ENCODE data around the gene LRRC7. TPM values are rescaled to one million over a fixed set of nuclear protein-coding genes. Genes with fewer than 3 reads are reported as not detected.

LRRC7 gene
- total and polyA plus RNA-seq, 2 experiments from 2014 or later = 1.2 TPM; not detected in 1

GRCh38 chr1:69940816-69941215 lies 373.1 kb downstream of the LRRC7 start:
- H3K27me3 ChIP-seq (ENCODE audit: insufficient read depth) = no peaks in the 10 kb centered on the region
- H3K4me3 ChIP-seq = no peak overlapping the region
- no peaks in the 10 kb centered on the region for H3F3A ChIP-seq (replicated peaks; ENCODE audit: low read depth)
- Mint-ChIP-seq H3K9me3 (no peaks in the 10 kb centered on the region), H3K36me3 (ENCODE audit: low read depth) (no peaks in the 10 kb centered on the region), H3K27me3 (ENCODE audit: insufficient read depth, low read depth, poor library complexity) (no peaks in the 10 kb centered on the region), H3K4me1 (no peaks in the 10 kb centered on the region; the same call in 2 of the 3 replicates), H3K4me3 (no peak overlapping the region), H3K27ac (no peak overlapping the region)
- H4K20me1 ChIP-seq (replicated peaks; ENCODE audit: insufficient read depth) = no peaks in the 10 kb centered on the region
- peaks cover 3% of the 10 kb centered on the region; the same call in 1 of the 2 replicates for H3K9me2 ChIP-seq (ENCODE audit: insufficient read depth)
- H2AFZ ChIP-seq = no peak overlapping the region
- ATAC-seq (no peak), DNase-seq (ENCODE audit: low spot score) (no peak)
- no peak overlapping the region for H3K4me2 ChIP-seq
- no peaks in the 10 kb centered on the region for H3K36me3 ChIP-seq (ENCODE audit: insufficient read depth)
- H3K4me1 ChIP-seq (ENCODE audit: insufficient read depth) = no peaks in the 10 kb centered on the region
- H3K79me2 ChIP-seq (replicated peaks; ENCODE audit: insufficient read depth) = no peaks in the 10 kb centered on the region
- H3K27ac ChIP-seq (ENCODE audit: low read depth) = no peak overlapping the region
- TF ChIP-seq ZNF114 (CRISPR knock-in tag; IDR thresholded peaks at IDR 0.05) (no peak), REST (IDR thresholded peaks at IDR 0.05; ENCODE audit: unreplicated experiment) (no peak), ETS1 (IDR thresholded peaks at IDR 0.05) (no peak), EZH2 (IDR thresholded peaks at IDR 0.05; ENCODE audit: low read depth, unreplicated experiment) (no peak), STAT1 (IDR thresholded peaks at IDR 0.05; ENCODE audit: unreplicated experiment) (no peak), ZNF331 (CRISPR knock-in tag; IDR thresholded peaks at IDR 0.05; ENCODE audit: low read depth) (no peak), CREB1 (CRISPR knock-in tag; IDR thresholded peaks at IDR 0.05; ENCODE audit: low read depth) (no peak), POLR2AphosphoS5 (IDR thresholded peaks at IDR 0.05; ENCODE audit: low read depth) (no peak), CTCF (conservative IDR thresholded peaks at IDR 0.05; ENCODE audit: low read depth in 2 of 2) (no peak), NANOG (IDR thresholded peaks at IDR 0.05; ENCODE audit: borderline replicate concordance) (no peak), EZH2phosphoT487 (IDR thresholded peaks at IDR 0.05; ENCODE audit: unreplicated experiment) (no peak), JUNB (IDR thresholded peaks at IDR 0.05; ENCODE audit: unreplicated experiment) (no peak), ZNF462 (CRISPR knock-in tag; IDR thresholded peaks at IDR 0.05) (no peak)
